GM19455 (cell line): Measurements from ENCODE around the gene PEX11A.

Source experiments
- ATAC-seq: cut with Tn5 transposase; IDR thresholded peaks from one replicate; pipeline ENCODE4 v1.9.1; 2021; ENCODE audit not compliant: unreplicated experiment

PEX11A gene

GRCh38 chr15:89656116-89656815 lies 34.3 kb downstream of the PEX11A start:
- ATAC-seq = no peak

DNA sequence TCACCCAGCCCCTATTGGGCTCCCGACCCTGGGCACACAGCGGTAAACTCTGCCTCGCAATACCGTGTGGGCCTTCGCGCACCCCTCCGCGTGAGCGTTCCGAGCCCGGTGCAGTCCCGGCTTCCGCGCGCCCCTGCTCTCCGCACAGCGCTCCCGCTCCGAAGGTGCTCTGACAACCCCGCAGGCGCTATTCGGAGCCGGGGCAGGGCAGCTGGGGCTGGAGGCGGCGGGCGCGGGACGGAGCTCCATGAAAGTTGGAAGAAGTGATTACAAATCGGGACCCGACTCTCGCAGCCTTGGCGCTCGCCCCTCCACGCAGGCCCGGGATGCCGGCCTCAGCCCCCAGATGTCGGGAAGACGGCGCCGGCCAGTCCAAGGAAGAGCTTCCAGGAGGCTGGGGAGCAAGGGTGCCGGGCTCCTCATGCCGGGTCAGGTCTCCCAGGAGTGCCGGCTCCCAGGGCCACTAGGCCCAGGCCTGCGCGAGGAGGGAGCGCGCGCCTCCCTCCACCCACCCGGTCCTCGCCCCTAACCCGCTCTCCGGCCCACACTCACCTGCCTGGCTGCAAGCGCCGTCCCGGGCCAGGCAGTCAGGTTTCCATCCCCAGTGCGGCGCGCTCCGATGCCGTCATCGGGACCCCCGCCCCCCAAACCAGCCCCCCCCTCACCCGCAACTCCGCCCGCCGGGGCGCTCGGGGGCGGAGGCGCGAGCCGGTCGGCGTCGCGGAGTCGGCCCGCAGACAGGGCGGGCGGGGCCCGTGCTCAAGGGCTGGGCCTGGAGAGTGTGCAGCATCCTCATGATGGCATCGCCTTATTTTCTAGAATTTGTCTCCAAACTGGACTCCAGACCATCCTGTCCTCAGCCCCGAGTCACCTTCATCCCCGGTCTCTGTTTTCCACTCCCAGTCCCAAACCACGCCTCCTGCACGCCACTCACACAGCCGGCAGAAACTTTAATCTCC lies 35.4 kb downstream of the PEX11A start, which contains the start of gene KIF7:
TSS of gene KIF7 (minus strand) at position 621 of the 959 bp plus-strand sequence. CDS start 2,537 bp downstream, outside the sequence.
- ATAC-seq = peak; percentile 61

DNA sequence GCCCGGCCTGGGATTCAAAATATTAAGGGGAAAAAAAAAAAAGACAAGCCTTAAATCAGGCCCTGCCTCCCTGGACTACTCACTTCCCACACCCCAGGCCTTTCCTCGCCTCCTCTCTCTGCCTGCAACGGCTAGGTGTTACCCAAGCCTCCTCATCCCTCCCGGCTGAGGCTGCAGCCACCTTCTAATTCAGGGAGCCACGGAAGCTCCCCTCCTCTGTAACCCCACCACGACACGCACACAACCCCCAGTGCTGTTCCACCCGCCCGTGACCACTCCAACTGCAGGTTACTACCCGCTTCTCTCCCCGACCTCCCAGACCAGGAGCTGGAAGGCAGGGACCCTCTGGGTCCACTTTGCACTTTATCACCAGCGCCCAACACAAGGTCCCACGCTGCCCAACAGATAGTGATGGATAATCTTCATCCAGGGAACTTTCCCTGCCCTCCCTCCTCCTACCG lies 36.2 kb downstream of the PEX11A start:
- no peak for ATAC-seq

DNA sequence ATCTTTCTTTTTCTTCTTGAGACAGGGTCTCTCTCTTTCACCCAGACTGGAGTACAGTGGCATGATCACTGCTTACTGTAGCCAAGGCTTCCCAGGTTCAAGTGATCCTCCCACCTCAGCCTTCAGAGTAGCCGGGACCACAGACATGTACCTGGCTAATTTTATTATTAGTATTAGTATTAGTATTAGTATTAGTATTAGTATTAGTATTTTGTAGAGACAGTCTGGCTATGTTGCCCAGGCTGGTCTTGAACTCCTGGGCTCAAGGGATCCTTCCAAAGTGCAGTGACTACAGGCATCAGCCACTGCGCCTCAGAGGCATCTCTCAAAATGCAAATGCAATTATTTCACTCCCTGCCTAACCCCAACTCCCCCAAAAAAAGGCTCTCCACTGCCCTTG lies 37.0 kb downstream of the PEX11A start:
- ATAC-seq = no peak

- no peak for ATAC-seq
Observed at GRCh38 chr15:89652666-89653065, 37.9 kb downstream of the PEX11A start.

DNA sequence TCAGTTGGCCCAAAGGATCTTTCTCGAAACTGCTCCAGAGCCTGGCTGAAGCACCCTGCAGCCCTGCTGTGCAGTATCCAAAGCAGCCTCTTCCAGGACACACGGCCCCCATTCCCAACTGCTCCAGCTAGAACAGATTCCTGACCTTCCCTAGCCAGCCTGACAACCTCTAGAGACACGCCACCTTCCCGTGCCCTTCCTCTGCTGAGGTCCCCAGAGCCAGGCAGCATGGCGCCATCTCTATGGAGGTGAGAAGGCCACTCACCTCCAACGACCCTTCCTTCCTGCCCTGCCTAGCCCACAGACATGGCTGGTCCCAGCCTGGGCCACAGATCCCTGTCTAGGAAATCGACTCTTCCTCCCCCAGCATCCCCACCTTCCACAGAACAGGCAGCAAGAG lies 38.4 kb downstream of the PEX11A start:
- no peak for ATAC-seq

DNA sequence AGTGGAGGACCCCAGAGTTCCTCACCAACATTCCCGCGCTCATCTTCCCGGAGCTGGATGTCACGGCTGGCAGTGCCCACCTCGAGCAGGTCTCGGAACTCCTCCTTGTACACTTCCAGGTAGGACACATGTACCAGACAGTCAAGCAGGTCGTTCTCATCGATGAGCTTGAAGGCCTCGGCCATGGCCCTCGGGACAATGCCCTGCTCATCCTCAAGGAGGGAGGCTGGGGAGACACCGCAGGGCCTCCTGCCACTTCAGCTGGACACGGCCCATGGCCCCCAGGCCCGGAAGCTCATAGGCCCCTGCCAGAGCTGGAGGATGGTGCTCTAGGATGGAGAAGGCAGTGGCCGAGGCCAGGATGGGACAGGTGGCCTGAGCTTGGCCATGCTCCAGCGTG lies 40.8 kb downstream of the PEX11A start:
- ATAC-seq = no peak

DNA sequence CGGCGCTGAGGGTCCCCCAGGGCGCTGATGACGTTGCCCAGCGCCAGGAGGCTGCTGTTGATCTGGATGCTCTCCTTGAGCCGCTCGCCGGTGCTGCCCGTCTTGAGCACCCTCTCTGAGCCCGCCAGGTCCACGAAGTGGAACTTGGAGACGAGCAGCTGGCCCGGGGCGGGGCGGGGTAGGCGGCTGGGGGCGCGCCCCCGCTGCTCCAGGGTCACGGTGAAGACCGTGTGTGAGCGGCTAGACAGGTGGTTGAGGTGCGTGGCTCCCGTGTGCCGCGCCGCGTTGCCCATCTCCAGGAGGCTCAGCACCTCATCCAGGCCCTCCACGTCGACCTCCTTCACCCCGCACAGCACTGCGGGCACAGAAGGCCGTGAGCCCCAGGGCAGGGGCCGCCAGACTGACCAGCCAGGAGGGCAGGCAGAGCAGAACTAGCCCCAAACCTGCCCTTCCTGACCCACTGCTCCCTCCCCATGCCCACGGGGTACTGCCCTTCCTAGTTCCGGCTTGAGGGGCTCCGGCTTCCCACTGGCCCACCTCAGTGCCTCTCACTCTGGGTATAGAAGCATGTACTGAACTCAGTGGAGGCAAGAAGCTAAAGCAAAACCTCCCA lies 41.4 kb downstream of the PEX11A start:
- ATAC-seq = no peak

- no peak for ATAC-seq
Observed at GRCh38 chr15:89648106-89649012, 42.2 kb downstream of the PEX11A start.

- ATAC-seq = no peak
Observed at GRCh38 chr15:89647191-89647851, 43.2 kb downstream of the PEX11A start.

- no peak for ATAC-seq
Observed at GRCh38 chr15:89646416-89647141, 44.0 kb downstream of the PEX11A start.

- no peak for ATAC-seq
Observed at GRCh38 chr15:89645680-89646079, 44.9 kb downstream of the PEX11A start.

- no peak for ATAC-seq
Observed at GRCh38 chr15:89642106-89642505, 48.4 kb downstream of the PEX11A start.

- ATAC-seq = no peak
Observed at GRCh38 chr15:89641053-89641452, 49.5 kb downstream of the PEX11A start.

- ATAC-seq = no peak
Observed at GRCh38 chr15:89640245-89640644, 50.3 kb downstream of the PEX11A start.

DNA sequence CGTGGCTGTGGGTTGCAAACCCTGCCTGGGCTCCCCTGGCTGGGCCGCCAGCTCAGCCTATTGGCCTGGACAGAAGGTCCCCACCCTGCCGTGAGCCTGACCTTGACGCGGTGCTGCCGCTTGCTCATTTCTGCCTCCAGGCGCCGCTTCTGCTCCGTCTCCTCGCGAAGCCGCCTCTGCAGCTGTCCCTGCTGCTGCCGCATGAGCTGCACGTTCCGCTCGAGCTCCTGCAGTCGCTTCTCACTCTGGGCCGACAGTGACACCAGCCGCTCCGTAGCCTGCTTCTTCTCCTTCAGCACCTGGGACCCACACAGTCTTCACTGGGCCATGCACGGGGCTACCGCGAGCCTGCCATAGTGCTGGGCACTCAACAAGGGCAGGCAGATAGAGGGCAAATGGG lies 57.0 kb downstream of the PEX11A start:
- no peak for ATAC-seq

DNA sequence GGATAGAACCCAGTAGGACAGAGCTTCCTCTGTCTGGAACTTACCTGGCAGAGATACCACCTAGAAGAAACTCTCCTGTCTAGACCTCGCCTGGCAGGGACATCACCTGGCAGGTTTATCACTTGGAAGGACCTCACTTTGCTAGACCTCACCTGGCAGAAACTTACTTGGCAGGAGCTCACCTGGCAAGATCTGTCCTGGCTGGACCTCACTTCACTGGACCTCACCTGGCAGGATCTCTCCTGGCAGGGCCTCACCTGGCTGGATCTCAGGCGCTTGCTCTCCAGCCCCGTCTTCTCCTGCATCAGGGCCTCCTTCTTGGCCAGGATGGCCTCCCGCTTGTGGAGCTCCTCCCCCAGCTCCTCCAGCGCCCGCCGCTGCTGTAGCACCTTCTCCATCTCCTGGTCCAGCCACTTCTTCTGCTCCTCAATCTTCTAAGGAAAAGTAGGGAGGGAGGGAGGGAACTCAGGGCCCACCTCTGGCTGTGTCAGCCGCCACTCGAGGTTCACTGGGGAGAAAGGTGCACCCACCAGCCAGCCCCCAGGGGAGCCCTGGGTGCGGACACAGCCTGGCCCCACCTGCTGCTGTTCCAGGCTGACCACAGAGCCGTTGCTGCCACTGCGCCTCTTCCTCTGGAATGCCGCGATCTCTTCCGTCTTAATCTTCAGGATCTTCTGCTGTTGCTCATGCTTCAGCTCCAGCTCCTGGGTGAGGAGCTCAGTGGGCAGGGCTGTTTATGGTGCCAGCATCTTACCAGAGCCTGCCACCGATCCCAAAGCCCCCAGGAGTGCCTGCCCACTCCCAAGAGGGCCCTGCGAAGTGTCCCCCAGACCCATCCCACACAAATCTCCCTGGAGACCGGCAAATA lies 57.8 kb downstream of the PEX11A start:
- ATAC-seq = no peak

GRCh38 chr15:89631902-89632264 lies 58.7 kb downstream of the PEX11A start:
- ATAC-seq = no peak
